HEK293 (cell line): Measurements from ENCODE around the gene C2.

ENCODE experiments used
- BCL11A ChIP-seq: fragments of 450-650 bp; formaldehyde crosslinking; IDR thresholded peaks from 2 replicates; pipeline ENCODE4 v1.5.1; 2016; ENCODE audit warnings: low read depth, missing biosample characterization, missing genetic modification characterization
- KLF9 ChIP-seq: fragments of 450-650 bp; formaldehyde crosslinking; IDR thresholded peaks from 2 replicates; pipeline ENCODE4 v1.5.1; 2016; ENCODE audit warnings: missing biosample characterization, missing genetic modification characterization, low read depth
- ZBTB10 ChIP-seq: fragments of 450-650 bp; formaldehyde crosslinking; IDR thresholded peaks from 2 replicates; pipeline ENCODE4 v1.5.1; 2016; ENCODE audit warnings: missing biosample characterization, missing genetic modification characterization
- ZNF146 ChIP-seq: fragments of 450-650 bp; formaldehyde crosslinking; IDR thresholded peaks from 2 replicates; pipeline ENCODE4 v1.5.1; 2016; ENCODE audit warnings: missing biosample characterization, missing genetic modification characterization
- ZNF169 ChIP-seq: fragments of 450-650 bp; formaldehyde crosslinking; IDR thresholded peaks from 2 replicates; pipeline ENCODE4 v1.5.1; 2016; ENCODE audit warnings: missing biosample characterization, missing genetic modification characterization
- ZNF214 ChIP-seq: fragments of 450-650 bp; formaldehyde crosslinking; IDR thresholded peaks from 2 replicates; pipeline ENCODE4 v1.5.1; 2017; ENCODE audit warnings: missing biosample characterization, mild to moderate bottlenecking, missing genetic modification characterization, borderline replicate concordance
- ZNF223 ChIP-seq: fragments of 450-650 bp; formaldehyde crosslinking; IDR thresholded peaks from 2 replicates; pipeline ENCODE4 v1.5.1; 2016; ENCODE audit warnings: missing biosample characterization, missing genetic modification characterization
- ZNF23 ChIP-seq: fragments of 450-650 bp; formaldehyde crosslinking; IDR thresholded peaks from 2 replicates; pipeline ENCODE4 v1.5.1; 2016; ENCODE audit warnings: missing biosample characterization, missing genetic modification characterization, borderline replicate concordance
- ZNF248 ChIP-seq: fragments of 450-650 bp; formaldehyde crosslinking; IDR thresholded peaks from 2 replicates; pipeline ENCODE4 v1.5.1; 2017; ENCODE audit warnings: missing biosample characterization, missing genetic modification characterization
- ZNF26 ChIP-seq: fragments of 450-650 bp; formaldehyde crosslinking; IDR thresholded peaks from 2 replicates; pipeline ENCODE4 v1.5.1; 2016; ENCODE audit warnings: missing biosample characterization, missing genetic modification characterization
- ZNF391 ChIP-seq: fragments of 450-650 bp; formaldehyde crosslinking; IDR thresholded peaks from 2 replicates; pipeline ENCODE4 v1.5.1; 2016; ENCODE audit warnings: low read depth, missing biosample characterization, missing genetic modification characterization, borderline replicate concordance
- ZNF394 ChIP-seq: fragments of 450-650 bp; formaldehyde crosslinking; IDR thresholded peaks from 2 replicates; pipeline ENCODE4 v1.5.1; 2016; ENCODE audit warnings: missing biosample characterization, missing genetic modification characterization, mild to moderate bottlenecking, moderate library complexity, borderline replicate concordance
- ZNF513 ChIP-seq: fragments of 450-650 bp; IDR thresholded peaks from 2 replicates; pipeline ENCODE4 v1.5.1; 2018; ENCODE audit warnings: missing biosample characterization, missing genetic modification characterization
- ZNF544 ChIP-seq: fragments of 450-650 bp; formaldehyde crosslinking; IDR thresholded peaks from 2 replicates; pipeline ENCODE4 v1.5.0; 2017; ENCODE audit warnings: missing biosample characterization, missing genetic modification characterization
- ZNF639 ChIP-seq: fragments of 450-650 bp; formaldehyde crosslinking; IDR thresholded peaks from 2 replicates; pipeline ENCODE4 v1.5.1; 2016; ENCODE audit warnings: missing biosample characterization, missing genetic modification characterization
- ZNF777 ChIP-seq: fragments of 450-650 bp; formaldehyde crosslinking; IDR thresholded peaks from 2 replicates; pipeline ENCODE4 v1.5.1; 2017; ENCODE audit warnings: missing biosample characterization, missing genetic modification characterization, borderline replicate concordance
- ZSCAN5A ChIP-seq: fragments of 450-650 bp; formaldehyde crosslinking; IDR thresholded peaks from 2 replicates; pipeline ENCODE4 v1.5.1; 2016; ENCODE audit warnings: missing biosample characterization, missing genetic modification characterization

The C2 gene

GRCh38 chr6:31897612-31898382 is 29.7 kb upstream of the C2 start, which contains the start of gene EHMT2 (continued):
- TF ChIP-seq ZNF23 (tag by site-specific recombination) (no peak), KLF9 (tag by site-specific recombination) (no peak), ZNF146 (tag by site-specific recombination) (no peak), ZNF639 (0 out of 2 replicates have a peak, but pooled peaks have one; percentile 10), ZNF26 (tag by site-specific recombination) (no peak), ZNF513 (tag by site-specific recombination) (no peak), ZNF391 (tag by site-specific recombination) (no peak), ZBTB10 (no peak), ZNF248 (no peak), ZNF394 (tag by site-specific recombination) (no peak), ZSCAN5A (tag by site-specific recombination) (no peak), ZNF169 (no peak), ZNF214 (tag by site-specific recombination) (no peak), BCL11A (tag by site-specific recombination) (no peak), ZNF223 (no peak), ZNF777 (no peak), ZNF544 (no peak)
